ENCODE results near the gene AQP2. TPM values are rescaled to one million over a fixed set of nuclear protein-coding genes. Genes with fewer than 3 reads are reported as not detected.

Gene AQP2
- total and polyA plus RNA-seq, 2 experiments from 2014 or later, result 0.07 TPM; not detected in 1

DNA sequence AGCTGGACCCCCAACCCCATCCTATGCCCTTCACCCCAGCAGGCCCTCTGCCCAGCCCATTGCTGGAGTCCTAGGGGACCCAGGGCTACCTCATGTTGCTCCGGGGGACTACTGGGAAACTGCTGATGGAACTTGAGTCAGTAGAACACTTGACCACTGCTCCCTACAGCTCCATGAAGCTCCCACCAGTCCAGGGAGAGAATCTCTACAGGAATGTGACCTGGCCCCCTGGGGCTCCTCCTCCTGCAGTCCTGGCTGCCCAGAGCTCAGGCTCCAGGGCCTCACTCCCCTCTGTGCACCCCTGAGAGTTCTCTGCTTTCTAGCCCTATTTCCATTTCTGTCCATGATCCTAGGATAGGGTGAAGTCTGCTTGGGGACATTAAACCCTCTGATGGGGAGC is 10.8 kb upstream of the AQP2 start (continued):
- TF ChIP-seq ZNF462 (CRISPR knock-in tag; IDR thresholded peaks at IDR 0.05) (no peak), POLR2AphosphoS5 (IDR thresholded peaks at IDR 0.05; ENCODE audit: low read depth) (no peak), CREB1 (CRISPR knock-in tag; IDR thresholded peaks at IDR 0.05; ENCODE audit: low read depth) (no peak)
- TF ChIP-seq, protein P1, sequence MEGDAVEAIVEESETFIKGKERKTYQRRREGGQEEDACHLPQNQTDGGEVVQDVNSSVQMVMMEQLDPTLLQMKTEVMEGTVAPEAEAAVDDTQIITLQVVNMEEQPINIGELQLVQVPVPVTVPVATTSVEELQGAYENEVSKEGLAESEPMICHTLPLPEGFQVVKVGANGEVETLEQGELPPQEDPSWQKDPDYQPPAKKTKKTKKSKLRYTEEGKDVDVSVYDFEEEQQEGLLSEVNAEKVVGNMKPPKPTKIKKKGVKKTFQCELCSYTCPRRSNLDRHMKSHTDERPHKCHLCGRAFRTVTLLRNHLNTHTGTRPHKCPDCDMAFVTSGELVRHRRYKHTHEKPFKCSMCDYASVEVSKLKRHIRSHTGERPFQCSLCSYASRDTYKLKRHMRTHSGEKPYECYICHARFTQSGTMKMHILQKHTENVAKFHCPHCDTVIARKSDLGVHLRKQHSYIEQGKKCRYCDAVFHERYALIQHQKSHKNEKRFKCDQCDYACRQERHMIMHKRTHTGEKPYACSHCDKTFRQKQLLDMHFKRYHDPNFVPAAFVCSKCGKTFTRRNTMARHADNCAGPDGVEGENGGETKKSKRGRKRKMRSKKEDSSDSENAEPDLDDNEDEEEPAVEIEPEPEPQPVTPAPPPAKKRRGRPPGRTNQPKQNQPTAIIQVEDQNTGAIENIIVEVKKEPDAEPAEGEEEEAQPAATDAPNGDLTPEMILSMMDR (conservative IDR thresholded peaks at IDR 0.05; ENCODE audit: low read depth in 2 of 2), result no peak
- TF ChIP-seq, protein P2, sequence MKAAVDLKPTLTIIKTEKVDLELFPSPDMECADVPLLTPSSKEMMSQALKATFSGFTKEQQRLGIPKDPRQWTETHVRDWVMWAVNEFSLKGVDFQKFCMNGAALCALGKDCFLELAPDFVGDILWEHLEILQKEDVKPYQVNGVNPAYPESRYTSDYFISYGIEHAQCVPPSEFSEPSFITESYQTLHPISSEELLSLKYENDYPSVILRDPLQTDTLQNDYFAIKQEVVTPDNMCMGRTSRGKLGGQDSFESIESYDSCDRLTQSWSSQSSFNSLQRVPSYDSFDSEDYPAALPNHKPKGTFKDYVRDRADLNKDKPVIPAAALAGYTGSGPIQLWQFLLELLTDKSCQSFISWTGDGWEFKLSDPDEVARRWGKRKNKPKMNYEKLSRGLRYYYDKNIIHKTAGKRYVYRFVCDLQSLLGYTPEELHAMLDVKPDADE (IDR thresholded peaks at IDR 0.05), result no peak

Measured in GM23338 (cell line).